NCI-H2227 (cell line): ENCODE data around the gene ENO4.

Experiments used
- DNase-seq: peaks from one replicate; lab custom pipeline; 2025; ENCODE audit not compliant: unreplicated experiment; lab: John Stamatoyannopoulos, UW

ENO4 gene

DNA sequence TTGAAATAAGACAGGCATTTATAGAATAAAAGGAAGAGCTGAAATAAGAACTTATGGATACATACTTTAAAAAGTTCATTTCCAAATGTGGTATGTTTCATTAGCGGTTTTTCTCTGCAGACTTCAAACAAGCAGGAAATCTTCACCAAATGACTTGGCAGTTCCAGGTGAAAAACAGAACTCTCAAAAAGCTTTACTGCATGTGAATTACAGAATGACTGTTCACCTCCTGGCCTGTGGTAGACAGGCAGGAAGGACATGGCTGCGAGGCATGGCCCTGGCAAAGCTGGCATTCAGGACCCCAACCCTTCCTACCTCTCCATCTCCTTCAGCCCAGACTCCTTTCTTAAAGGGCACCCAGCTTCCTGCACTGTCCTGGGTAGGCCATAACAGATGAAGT lies 21.2 kb upstream of the ENO4 start:
- no peak for DNase-seq

DNA sequence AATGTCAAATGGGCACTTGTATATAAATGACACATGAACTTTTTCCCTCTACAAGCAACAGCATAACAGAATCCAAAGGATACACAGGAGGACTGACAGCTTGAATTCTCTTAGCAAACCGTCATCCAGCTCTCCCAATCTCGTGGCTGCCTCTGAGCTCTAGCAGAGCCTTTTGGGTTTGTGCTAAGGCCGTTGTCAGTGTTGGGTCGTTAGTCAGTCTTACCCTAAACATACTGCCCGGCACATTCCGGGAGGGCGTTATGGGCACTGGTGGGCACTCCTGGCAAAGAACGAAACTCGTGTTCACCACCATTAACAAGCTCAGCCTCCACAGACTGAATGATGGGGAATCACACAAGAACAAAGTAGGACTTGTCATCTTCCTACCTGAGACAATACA lies 19.6 kb upstream of the ENO4 start:
- DNase-seq: no peak

DNA sequence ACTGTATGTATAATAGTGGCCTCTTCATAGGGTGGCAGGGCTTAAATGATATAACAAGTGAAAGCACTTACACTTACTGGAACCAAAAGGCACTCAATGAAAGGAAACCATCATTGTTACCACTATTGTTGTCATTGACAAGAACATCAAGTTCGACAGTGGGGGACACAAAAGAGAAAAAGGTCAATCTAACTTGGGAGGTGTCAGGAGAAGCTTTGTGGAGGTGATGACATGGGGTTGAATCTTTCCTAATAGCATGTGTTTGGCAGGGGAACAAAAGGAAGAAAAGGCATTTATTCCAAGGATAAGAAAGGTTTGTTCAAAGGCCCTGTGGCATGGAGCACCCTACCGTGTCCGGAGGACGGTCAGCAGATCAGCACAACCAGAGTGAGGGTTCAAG lies 18.2 kb upstream of the ENO4 start:
- DNase-seq: no peak

DNA sequence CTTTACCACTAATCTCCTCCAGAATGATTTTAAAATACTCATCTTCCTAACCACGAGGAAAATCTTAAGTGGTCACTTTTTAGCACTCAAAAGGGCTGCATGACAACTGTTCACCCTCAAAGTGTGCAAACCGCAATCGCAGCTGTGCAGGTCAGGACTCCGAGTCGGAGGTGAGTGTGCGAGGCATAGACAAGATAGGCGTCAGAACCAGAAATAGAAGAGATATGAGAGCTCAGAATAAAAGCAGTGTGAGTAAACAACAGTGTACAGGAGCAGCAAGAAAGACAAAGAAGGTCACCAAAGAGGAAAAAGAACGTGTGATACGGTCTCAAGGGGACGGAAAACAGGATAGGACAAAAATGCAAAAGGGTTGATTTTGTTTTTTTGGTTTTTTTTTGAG lies 17.5 kb upstream of the ENO4 start:
- DNase-seq: no peak

DNA sequence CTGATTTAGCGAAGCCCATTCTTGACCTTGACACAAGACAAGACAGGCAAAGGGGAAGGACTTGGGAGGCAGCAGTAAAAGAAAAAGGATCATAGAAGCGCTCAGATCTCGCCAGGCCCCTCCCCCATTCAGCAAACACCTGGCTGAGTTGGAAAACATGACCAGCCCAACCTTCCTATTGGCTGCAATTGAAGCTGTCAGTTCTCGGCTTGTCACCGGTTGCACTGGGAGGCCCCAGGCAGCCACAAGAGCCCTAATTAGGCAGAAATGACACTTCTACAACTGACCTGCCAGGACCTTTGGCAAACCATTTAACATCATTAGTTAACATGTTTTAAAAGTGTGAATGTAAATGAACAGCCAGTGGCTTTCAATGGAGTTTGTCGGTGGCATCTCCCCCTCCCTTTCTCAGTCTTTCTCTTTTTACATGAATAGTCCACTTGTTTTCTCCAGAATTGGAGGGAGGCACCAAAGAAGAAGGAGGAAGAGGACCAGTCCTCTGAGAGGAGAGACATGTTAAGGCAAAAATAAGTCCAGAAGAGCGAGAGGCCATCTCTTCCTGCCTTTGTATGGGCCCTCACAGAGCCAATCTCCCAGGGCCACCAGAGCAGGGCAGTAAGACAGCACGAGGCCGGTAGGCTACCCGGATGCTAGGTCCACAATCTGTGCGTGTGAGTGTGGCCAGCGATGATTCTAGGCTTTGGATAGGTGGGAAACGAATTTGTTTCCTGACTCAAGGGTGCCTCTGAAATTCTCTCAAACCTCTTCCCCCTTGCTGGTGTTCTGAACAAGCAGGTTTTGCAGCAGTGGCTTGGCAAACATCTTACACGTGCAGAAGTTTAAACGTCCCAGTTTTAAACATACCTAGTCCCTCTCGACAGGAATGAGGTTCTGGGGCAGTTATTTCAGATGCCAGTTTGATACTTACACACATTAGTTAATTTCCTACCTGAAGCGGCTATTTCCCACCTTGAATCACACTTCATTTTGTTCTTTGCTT lies 15.0 kb upstream of the ENO4 start:
- DNase-seq: peak; percentile 69

DNA sequence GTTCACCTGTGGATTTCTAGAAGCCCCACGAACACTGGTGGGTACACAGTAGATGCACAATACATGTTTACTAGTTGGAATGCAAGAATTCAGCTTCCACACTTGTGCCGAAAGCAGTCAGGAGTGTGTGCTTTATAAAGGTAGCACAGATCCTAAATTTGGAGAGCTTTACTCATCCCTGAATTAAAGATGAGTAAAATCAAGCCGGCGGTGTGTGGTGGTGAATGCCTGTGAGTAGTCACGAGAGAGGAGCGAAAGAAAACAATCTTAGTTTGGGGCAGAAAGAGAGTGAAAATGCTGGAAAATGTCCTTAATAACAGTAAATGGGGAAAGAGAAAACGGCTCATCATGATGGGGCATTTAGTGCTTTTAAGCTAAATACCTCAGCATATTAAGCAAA lies 13.6 kb upstream of the ENO4 start:
- no peak for DNase-seq

DNA sequence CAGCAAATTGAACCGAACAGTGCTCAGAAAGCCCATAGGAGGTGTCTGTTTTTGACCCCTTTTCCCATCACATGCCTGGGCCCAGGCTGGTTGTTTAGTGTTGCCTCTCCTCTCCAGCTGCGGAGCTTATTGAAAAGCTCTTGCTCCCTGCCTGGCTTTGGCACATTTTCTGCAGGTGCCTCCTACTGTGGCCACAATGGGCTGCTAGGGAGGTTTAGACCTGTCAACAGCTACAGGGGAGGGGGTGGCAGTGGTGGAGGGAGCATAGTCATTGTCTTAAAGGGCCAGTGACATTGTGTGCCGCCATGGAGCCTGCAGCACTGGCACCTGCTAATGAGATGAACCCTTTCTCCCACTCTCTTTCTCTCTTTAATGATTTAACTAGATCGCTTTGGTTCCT lies 13.2 kb upstream of the ENO4 start:
- peak; percentile 89 for DNase-seq

DNA sequence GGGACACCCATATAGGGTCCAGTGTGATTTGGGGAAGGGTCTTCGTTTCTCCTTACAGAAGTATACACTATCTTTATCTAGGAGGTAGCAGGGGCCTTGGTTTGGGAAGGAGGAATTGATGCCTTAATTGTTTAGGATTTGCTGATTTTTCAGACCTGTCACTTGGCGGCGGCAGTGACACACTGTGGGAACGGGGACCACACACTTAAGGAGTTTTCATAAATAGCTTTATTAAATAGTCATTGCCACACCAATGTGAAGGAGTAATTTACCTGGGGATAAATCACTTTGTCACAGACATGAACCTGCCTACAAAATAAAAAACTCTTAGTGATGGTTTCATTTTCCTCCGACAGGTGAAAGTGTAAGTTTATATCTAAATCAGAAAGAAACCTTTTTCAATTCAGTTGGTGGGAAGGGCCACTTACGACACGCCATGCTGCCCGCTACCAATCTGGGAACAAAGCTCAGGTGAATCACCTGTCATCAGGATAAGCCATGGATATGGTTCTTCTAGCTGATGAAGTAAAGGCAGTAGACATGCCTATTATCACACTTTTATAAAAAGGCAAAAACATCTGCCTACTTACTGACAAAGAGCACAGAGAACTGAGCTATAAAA lies 12.3 kb upstream of the ENO4 start:
- no peak for DNase-seq

DNA sequence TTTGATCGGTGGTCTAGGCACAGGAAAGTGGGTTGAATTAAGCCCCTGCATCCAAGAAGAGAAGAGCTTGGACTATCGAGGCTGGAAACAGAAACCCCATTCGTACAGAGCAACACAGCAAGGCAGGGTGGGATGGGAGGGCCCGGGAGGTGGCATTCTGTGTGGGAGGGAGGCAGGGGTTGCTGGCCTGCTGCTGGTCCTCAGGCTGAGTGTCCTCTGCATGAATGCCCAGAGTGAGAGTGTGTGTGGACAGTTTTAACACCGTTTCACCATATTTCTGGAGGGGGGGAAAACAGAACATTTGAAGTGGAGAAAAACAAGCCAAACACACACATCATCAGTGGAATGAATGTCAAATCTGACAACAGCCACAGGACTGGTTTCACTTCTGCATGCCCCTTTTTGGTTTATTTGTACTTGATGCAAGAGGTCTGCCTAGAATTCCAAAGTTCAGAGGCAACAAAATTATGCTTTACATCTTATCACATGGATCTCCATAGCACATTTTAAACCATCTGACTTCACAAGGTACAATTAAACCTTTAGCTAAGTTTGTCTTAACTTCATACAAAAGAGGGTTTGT lies 11.1 kb upstream of the ENO4 start:
- no peak for DNase-seq

DNA sequence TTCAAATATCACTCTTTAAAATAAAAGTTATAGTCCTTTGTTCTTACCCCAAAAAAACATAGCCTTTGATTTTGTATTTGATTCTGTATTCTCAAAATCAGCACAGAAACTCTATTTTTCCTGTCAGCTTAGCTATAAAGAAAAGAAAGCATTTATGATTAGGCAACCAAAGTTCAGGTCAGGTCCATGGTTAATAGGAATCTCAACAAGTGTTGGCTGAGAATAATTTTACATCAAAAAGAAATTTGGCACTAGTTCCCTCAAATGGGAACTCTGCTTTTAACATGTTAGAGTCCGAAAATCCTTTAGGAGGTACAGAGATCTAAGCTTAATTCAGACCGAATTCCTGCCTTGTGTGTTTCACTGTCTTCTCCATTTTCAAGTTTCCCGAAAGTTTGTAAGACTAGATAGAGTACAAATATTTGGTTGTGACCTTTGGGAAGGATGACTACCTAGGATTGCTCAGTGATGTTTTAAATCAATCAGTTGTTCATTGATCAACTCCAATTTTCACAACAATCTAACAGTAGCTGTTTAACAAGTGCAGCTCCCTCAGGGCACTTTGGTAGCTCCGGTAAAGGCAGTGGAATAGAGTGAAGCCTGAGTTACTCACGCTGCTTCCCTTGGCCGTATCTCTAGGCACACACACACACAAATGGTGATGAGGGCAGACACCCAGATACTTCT lies 8.8 kb upstream of the ENO4 start:
- peak; percentile 21 for DNase-seq

DNA sequence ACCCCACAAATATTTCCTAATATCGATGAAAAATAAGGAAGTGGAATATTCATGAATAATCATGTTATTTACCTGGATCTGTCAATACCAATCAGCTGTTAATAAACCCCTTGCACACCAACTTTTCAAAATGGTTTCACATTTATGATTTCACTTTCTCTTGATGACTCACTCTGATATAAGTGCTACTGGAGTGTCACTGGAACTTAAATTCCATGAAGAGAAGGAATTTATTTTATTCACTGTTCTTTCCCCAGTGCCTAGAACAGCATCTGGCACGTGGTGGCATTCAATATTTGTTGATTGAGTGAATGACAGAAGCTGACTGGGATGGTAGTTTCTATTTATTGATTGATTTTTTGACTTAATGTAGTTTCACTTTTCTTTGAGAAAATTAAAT lies 3.5 kb upstream of the ENO4 start:
- no peak for DNase-seq

DNA sequence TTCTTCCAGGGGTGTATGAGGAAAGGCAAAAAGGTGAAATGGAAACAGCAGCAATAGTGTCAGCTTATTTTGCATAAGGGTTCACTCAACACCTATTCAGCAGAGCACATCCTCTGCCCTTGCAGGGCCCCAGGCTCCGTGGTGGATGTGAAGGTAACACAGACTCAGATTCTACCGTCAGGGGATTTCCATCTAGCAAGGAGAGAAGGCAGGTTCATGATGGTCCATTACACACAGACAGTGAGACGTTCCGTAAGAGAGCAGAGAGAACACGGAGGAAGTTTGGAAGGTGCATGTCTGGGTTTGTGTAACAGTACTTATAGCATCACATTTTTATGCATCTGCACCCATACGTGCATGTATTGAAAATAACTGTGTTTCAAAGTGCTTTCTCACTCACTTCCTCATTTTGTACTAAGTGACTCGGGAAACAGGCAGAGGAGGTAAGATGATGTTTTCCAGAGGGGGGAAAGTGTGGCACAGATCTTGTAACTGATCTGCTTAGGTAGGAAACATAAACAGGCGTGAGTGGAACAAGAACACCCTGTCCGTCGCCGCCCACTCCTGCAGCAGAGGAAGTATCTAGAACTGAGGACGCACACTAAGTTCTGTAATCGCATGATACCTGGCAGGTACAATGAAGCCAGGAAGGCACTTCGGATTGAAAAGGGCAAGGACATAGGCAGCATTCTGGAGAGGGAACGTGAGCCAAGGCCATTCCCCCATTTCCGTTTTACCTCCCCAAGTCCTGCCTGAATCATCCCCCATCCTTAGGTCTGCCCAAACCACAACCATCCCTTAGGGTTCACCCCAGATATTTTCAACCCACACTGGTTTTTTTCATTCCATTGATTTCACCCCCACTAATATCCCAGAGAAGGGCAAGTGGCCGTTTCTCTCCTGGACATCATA lies 1.0 kb upstream of the ENO4 start:
- DNase-seq: no peak

DNA sequence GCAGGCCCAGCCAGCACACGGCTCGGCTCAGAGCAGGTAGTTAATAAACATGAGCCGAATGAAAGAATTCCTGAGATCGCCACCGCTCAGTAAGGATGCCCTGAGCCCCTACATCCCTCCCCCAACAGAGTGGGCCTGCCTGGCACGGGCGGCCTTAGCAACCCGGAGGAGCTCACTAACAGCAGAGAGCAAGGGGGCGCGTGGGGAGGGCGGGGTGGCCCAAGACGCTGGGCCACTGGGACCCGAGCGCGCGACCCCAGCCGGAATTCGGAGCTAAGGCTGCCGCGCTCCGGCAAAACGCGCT lies 403 bp upstream of the ENO4 start:
- peak; percentile 47 for DNase-seq

DNA sequence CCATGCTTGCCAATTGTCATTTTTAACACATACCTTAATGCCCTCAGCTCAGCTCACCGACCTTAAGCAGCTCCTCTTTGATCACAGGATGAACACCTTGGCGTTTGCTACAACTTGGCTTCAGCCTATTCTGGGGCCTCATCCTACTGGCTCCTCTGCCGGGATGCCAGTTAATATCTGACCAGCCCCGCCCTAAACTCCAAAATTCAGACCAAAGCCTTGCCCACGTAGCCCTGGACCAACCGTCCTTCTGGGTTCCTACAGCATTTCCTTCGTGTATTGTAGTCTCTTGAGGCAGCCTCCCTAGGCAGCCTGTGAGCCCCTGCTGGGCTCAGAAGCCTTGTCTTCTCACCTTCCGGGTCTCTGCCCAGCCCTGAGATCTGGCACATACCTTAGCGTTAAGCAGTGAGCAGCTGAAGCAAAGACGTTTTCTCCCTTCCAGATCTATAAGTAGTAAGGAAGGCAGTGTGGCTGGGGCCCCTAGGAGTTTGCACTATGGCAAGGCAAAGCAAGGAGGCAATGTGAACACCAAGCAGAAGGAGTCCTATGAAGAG lies 836 bp downstream of the ENO4 start:
- no peak for DNase-seq

DNA sequence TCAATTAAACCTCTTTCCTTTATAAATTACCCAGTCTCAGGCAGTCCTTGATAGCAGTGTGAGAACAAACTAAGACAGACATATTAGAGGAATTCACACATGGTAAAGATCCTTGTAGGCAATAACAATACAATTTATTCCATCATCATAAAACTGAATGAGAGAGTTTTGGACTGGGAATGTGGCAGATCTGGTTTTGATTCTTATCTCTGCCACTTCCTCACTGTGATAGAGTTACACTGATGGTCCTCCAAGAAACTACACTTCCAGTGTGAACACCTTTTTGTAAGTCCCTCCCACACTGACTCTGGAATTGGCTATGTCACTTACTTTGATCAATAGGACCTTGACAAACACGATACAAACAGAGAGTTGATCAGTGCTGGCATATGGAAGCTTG lies 2.9 kb downstream of the ENO4 start:
- no peak for DNase-seq

DNA sequence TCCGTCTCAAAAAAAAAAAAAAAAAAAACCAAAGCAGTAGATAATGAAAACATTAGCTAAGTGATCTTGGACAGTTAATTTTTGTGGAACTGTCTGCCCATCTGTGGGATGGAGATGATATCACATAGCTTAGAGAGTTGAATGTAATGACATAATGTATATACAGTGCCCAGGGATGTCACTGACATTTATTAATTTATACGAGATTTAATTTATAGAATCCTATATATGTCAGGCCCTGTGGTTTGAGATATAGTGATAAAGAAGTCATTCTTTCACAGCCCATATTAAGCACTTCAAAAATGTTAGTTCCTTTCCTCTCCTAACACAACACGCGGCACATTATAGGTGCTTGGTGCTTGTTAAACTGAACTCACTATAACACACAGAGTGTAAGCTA lies 4.0 kb downstream of the ENO4 start:
- DNase-seq: no peak

DNA sequence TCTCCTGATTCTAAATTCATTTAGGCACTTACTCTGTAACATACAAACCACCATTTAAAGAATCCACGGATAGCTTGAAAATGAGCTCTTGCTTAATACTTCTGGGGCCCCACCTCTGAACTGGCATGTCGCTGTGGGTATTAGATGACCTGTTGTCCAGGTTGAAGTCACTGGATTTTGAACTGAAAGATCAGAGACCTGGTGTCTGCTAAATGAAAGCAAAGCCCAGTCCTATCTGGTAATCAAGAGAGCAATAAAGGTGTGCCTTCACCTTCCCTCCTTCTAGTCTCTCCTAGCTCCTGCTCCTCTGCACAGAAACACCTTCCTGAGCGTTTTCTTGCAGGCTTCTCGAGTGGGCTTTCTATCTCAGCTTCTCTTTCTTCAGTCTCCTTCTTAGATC lies 4.4 kb downstream of the ENO4 start:
- no peak for DNase-seq

DNA sequence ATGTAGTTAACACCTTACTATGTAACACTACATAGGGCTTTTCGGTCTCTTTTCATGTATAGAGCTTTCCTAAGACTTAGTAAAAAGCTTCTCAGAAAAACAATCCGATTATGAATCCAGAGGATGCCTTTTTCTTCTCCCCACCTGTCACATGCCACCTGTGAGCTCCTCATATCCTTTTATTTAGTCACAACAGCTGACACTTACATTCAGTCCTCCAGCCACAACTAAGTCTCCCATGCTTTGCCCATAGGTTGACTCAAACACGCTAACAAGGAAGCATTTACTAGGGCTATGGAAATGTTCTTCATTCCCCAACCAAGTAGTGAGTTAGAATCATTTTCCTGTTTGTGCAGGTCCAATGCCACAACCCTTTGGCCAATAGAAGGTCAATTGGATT lies 7.9 kb downstream of the ENO4 start:
- DNase-seq: no peak

DNA sequence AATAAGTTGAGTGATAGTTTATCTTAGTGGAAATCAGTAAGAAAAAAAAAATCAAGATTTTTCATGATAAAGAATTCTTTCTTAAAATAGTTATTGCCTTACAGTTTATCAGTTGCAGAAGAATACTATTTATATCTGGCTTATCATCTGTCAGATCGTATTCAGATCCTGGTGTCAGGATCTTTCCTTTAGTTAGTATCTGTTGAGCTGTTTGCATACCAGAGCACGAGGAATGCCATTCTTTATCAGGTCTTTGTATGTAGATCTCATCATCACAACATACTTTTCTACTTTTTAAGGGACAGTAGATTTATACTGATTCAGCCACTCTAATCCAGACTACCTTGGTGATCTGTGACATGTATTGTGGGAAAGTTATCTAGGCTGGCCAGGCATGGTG lies 12.5 kb downstream of the ENO4 start:
- no peak for DNase-seq

DNA sequence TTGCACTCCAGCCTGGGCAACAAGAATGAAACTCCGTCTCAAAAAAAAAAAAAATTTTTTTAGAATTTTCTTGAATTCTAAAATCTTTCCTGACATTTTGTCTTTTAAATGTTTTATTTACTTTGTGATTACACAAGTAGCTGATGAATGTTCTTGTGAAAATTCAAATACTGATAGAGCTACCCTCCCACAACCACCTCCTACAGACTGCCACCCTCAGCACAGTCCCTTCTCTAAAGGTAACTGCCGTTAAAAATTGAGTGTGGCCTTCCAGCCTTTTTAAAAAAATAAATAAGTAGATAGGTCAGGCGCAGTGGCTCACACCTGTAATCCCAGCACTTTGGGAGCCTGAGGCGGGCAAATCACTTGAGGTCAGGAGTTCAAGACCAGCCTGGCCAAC lies 15.1 kb downstream of the ENO4 start:
- no peak for DNase-seq
